Subcutaneous abdominal adipose tissue (tissue), 5 donors: ENCODE measurements around the gene GLO1.

Experiments used
- H3K27ac ChIP-seq: one replicate; pipeline ENCODE4 v1.7.0; 2013; ENCODE audit warnings: low read depth, mild to moderate bottlenecking, inconsistent platforms, low read length, moderate library complexity
- H3K27me3 ChIP-seq, 5 donors: one replicate each; pipeline ENCODE4 v1.7.0; 2013; ENCODE audit warnings: low read length in 5 of 5, inconsistent platforms in 1 of 5; ENCODE audit not compliant: control insufficient read depth in 5 of 5, insufficient read depth in 4 of 5
- H3K36me3 ChIP-seq, 5 donors: one replicate each; pipeline ENCODE4 v1.7.0; 2013; ENCODE audit warnings: low read length in 5 of 5; ENCODE audit not compliant: control insufficient read depth in 5 of 5, insufficient read depth in 5 of 5
- H3K4me1 ChIP-seq, 5 donors: one replicate each; pipeline ENCODE4 v1.7.0; 2013; ENCODE audit warnings: low read length in 5 of 5, mild to moderate bottlenecking in 3 of 5, moderate library complexity in 1 of 5; ENCODE audit not compliant: control insufficient read depth in 5 of 5, insufficient read depth in 5 of 5
- H3K4me3 ChIP-seq, 5 donors: one replicate each; pipeline ENCODE4 v1.7.0; 2013; ENCODE audit warnings: low read length in 5 of 5, low read depth in 1 of 5
- H3K9ac ChIP-seq, 5 donors: one replicate each; pipeline ENCODE4 v1.7.0; 2013; ENCODE audit warnings: low read length in 5 of 5, mild to moderate bottlenecking in 4 of 5, moderate library complexity in 3 of 5
- H3K9me3 ChIP-seq, 5 donors: one replicate each; pipeline ENCODE4 v1.7.0; 2013; ENCODE audit warnings: low read length in 5 of 5; ENCODE audit not compliant: control insufficient read depth in 5 of 5
- donor health status: healthy.
- donor health status: healthy.
- donor health status: healthy.
- donor health status: healthy.
- donor health status: healthy.

Gene GLO1

DNA sequence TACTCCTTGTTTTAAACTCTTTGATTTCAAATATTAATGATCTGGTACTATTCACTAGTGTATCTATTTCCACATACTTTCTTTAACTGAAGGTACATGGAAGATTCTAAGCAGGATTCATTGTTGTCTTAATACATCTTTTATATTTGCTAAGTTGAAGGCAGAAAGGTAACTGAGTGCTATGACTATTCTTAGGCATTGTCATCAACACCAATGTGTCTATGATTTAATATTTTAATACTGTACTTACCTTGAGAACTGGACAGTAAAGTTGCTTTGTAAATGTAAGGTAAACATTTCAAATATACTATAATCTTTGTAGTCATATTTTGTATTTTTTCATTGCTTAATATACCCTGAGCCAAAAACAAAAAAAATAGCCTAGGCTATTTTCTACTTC lies 54.3 kb downstream of the GLO1 start:
- H3K9ac ChIP-seq: no peak overlapping the region
- H3K9me3 ChIP-seq: no peaks in the 10 kb centered on the region
- peaks cover 0 to 6% (median 0%) of the 10 kb centered on the region in 5 donors for H3K36me3 ChIP-seq
- H3K27ac ChIP-seq: no peak overlapping the region
- H3K4me3 ChIP-seq: no peak overlapping the region
- peaks cover 0 to 11% (median 5%) of the 10 kb centered on the region in 5 donors for H3K4me1 ChIP-seq
- H3K27me3 ChIP-seq: no peaks in the 10 kb centered on the region

DNA sequence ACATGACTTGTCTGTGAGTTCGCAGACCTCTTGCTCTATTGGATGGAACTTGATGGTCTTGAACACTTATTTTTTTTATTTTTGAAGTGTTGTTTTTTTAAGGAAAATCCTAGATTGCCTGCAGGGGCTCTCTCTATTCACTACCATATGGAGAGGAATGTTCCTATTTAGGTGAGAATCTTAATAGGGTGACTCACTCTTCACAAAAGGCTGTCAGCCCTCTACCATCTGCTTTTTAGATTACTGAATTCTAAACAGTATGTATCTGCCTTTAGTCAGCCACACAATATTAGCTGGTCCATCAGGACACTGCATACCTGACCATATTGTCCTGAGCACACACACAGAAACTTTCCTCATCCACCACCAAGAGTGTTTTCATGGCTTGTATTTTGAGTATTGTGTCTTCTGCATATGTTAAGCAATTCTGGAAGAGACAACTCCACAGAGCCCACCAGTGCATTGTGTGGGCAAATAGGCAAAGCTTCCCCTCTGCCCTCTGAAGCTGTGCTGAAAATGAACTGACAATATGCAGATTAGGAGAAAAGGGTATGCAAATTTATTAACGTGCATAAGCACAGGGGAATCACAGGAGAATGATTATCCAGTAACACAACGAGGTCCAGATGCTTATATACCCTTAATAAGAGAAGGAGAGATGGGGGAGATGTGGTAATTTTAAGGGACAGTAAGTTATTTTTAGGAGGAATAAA lies 56.6 kb downstream of the GLO1 start:
- Histone ChIP-seq H3K4me3 (no peak overlapping the region), H3K4me1 (peaks cover 0 to 11% (median 5%) of the 10 kb centered on the region in 5 donors), H3K27ac (no peak overlapping the region), H3K9ac (no peak overlapping the region), H3K27me3 (no peaks in the 10 kb centered on the region), H3K9me3 (no peaks in the 10 kb centered on the region), H3K36me3 (peaks cover 0 to 6% (median 0%) of the 10 kb centered on the region in 5 donors)

DNA sequence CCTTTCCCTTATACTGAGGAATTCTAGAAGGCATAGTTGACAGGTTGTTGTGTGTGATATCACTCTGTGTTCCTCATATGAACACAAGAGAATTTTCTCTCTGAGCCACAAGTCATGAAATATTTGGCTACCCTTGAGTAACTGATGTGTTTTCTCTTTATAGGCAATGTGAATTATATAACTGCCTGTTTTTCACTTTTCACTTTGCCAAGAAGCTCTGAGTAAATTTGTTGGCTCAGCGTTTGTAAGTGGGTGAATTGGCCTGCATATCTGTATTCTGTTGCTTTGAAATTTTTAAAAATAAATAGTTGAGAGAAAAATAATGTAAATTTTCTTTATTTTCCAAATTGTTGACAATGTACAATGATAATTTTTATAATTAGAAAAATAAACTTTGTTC lies 58.0 kb downstream of the GLO1 start:
- Histone ChIP-seq H3K4me3 (no peak overlapping the region), H3K27ac (peak overlapping the region; percentile 76), H3K9ac (peak overlapping the region in 1 of 5 donors; percentile 40), H3K9me3 (no peaks in the 10 kb centered on the region), H3K36me3 (peaks cover 0 to under 1% (median 0%) of the 10 kb centered on the region in 5 donors), H3K27me3 (no peaks in the 10 kb centered on the region), H3K4me1 (peaks cover 7 to 22% (median 18%) of the 10 kb centered on the region in 5 donors)

DNA sequence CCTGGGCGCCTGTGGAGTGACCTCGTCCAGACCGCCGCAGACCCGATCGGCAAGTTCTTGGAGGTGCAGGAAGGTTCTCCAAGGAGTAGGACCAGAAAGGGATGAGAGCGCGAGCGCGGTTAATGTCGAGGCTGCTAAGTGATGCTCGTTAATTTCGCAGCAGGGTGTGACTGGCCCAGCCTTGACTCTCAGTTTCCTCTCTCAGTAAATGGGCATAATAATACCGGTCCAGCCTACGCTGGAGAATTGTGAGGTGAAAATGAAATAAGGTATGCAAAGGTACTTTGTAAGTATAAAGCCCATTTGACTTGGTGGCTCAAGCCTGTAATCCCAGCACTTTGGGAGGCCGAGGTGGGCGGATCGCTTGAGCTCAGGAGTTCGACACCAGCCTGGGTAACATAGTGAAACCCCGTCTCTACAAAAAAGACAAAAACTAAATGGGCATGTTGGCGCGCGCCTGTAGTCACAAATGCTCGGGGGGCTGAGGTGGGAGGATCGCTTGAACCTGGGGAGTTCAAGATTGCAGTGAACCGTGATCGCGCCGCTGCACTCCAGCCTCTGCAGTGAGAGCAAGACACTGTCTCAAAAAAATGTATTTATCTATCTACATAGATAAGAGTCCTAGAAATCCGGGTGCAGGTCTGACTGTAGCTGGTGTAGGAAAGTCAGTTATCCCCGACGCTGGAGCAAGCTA lies 62.6 kb downstream of the GLO1 start:
- H3K4me3 ChIP-seq: peak overlapping the region; percentile 77 to 98 (median 96)
- no peaks in the 10 kb centered on the region for H3K9me3 ChIP-seq
- H3K4me1 ChIP-seq: peaks cover 10 to 33% (median 29%) of the 10 kb centered on the region in 5 donors
- peak overlapping the region; percentile 82 to 96 (median 92) for H3K9ac ChIP-seq
- no peaks in the 10 kb centered on the region for H3K27me3 ChIP-seq
- H3K27ac ChIP-seq: peak overlapping the region; percentile 86
- no peaks in the 10 kb centered on the region for H3K36me3 ChIP-seq

DNA sequence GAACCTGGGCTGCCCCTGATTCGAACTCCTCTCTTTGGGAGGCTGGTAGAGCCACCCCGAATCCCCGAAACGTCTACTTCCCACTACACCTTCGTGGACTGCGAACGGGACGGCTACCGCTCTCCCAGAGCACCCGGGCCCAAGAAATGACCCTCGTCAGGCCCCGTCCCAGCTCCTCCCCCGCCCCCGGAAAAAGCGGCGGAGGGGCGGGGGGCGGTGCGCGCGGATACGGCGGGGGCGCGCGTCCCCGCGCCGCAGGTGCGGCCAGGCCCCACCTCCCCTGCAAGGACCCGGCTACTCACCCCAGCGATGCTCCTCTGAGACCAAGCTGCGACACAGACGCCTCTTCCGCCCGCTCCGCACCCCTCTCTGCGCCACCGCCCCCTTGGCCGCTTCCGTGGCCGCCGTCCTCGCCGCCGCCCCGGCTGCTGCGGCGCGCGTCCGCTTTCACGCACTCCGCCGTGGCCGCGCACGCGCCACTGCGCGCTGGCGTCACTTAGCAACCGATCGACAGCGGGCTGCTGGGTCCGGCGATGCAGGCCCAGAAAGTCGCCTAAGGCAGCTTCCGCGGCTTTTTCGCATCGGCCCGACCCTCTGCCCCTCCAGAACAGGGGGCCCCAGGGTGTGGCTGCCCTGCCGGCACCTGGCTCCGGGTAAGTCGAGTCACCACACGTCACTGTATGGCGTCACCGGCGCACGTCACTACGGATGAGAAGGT lies 63.3 kb downstream of the GLO1 start, which contains the start of gene BTBD9:
Gene BTBD9 (minus strand): TSS at position 432 of the 718 bp plus-strand sequence.
- Histone ChIP-seq H3K27me3 (no peaks in the 10 kb centered on the region), H3K27ac (peak within 1 kb of the TSS; percentile 86), H3K4me1 (peaks cover 10 to 30% (median 22%) of the 10 kb centered on the region in 5 donors), H3K9ac (peak within 1 kb of the TSS; percentile 82 to 96 (median 92)), H3K36me3 (no peaks in the 10 kb centered on the region), H3K9me3 (no peaks in the 10 kb centered on the region), H3K4me3 (peak within 1 kb of the TSS; percentile 77 to 98 (median 96))

DNA sequence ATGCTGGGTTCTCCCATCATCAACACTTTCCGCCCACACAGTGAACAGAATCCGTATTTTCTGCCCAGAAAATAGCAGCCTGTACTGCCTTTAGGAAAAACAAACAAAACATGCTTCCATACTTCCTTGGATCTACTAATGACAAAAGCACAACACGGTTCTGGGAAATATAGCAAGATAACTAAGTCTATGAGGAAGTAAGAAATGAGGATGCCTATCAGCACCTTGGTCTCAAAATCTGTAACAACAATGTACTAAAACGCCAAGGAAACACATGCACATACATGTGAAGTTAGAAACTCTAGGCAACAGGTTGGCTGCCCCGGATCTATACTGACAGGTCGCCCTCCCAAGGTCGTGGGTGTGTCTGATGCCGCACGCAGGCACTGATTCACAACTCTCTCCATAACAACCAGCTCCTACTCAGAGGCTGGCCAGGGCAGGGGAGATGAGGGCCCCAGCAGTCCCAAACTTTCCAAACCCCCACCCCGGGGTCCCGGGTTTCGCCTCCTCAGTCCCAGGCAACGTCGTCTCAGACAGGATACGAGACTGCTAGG lies 63.9 kb downstream of the GLO1 start:
- Histone ChIP-seq H3K4me1 (peaks cover 8 to 27% (median 22%) of the 10 kb centered on the region in 5 donors), H3K9me3 (no peaks in the 10 kb centered on the region), H3K4me3 (peak overlapping the region; percentile 77 to 98 (median 96)), H3K9ac (peak overlapping the region; percentile 43 to 96 (median 92)), H3K36me3 (no peaks in the 10 kb centered on the region), H3K27me3 (no peaks in the 10 kb centered on the region), H3K27ac (peak overlapping the region; percentile 86)

DNA sequence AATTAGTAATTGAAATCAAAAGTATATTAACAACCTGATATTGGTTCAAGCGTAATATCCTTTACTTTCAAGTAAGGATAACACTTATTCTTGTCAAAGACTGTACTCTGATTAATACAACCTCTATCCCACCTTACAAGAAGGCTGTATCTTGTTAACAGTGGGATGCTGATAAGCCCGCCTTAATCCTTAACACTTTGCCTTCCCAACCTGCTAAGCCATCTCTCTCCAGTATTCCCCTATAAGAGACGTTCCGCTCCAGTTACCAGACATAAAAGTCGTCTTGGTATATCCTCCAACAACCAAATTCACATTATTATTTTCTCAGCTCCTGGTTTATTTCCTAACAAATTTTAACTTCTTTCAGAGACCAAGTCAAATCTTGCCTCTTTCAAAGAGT lies 65.2 kb downstream of the GLO1 start:
- Histone ChIP-seq H3K9me3 (no peaks in the 10 kb centered on the region), H3K27ac (no peak overlapping the region), H3K4me3 (no peak overlapping the region), H3K36me3 (no peaks in the 10 kb centered on the region), H3K4me1 (peaks cover 8 to 27% (median 22%) of the 10 kb centered on the region in 5 donors), H3K27me3 (no peaks in the 10 kb centered on the region), H3K9ac (no peak overlapping the region)

DNA sequence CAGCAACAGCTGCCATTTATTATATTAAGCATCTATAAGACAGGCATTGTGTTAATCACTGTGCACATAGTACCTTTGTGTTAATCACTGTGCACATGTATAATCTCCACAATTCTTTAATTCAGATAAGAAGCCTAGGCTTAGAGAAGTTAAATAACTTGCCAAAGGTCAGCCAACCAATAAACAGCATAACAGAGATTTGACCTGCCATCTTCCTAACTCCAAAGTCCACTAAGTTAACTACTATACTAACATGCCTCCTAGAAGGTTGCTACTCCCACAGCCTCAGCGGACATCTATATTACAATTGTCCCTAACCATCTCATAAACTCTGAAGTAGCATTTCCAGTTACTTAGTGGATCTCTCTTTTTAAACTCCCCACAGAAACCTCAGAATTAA lies 66.9 kb downstream of the GLO1 start:
- H3K27me3 ChIP-seq: no peaks in the 10 kb centered on the region
- H3K36me3 ChIP-seq: no peaks in the 10 kb centered on the region
- H3K4me1 ChIP-seq: peaks cover 8 to 25% (median 20%) of the 10 kb centered on the region in 5 donors
- no peak overlapping the region for H3K4me3 ChIP-seq
- H3K27ac ChIP-seq: no peak overlapping the region
- H3K9ac ChIP-seq: no peak overlapping the region
- H3K9me3 ChIP-seq: peaks cover 0 to 4% (median 0%) of the 10 kb centered on the region in 5 donors

DNA sequence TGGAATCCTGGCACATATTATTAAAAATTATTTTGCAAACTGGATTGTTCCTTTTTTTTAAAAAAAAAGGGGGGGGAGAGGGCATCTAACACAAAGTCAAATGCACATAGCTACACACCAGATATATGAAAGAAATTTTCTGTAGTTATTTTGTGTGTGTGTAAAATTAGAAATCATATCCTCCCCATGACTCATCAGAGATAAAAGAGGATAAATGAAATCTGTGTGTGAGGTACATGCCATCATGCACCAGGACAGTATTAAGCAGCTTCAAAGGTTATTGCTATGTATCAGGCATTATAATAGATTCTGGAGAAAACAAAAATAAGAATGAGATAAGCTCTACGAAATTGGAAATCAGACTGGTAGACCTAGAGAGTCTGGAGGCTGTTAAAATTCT lies 68.4 kb downstream of the GLO1 start:
- H3K36me3 ChIP-seq: no peaks in the 10 kb centered on the region
- H3K4me3 ChIP-seq: no peak overlapping the region
- H3K4me1 ChIP-seq: peaks cover 3 to 13% (median 10%) of the 10 kb centered on the region in 5 donors
- peaks cover 0 to 4% (median 0%) of the 10 kb centered on the region in 5 donors for H3K9me3 ChIP-seq
- H3K27me3 ChIP-seq: no peaks in the 10 kb centered on the region
- no peak overlapping the region for H3K9ac ChIP-seq
- H3K27ac ChIP-seq: no peak overlapping the region
